ENCODE results near the gene CELA2B.
"Not testable (repeated sequence)": the region's sequence is repeated elsewhere in the genome, so short reads cannot be mapped to it uniquely, and the experiment has no call there.

The CELA2B gene

DNA sequence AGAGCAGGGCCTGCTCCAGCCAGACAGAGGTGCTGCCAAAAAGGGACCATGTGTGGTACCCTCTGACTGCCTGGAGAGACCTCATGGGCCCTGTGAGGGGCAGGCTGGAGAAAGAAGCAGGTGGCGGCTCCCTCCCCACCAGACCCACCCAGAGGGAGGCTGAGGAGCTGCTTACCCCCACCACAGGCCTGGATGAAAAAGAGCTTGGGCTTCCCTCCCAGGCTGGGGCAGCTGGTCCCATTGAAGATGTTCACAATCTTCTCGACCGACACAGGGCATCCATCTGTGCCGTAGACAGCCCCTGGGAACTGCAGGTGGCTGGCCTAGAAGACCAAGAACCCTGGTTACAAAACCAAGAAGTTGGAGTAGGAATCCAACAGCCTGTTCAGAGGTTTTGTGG lies 28.5 kb downstream of the CELA2B start:
- DNase-seq: no peak

DNA sequence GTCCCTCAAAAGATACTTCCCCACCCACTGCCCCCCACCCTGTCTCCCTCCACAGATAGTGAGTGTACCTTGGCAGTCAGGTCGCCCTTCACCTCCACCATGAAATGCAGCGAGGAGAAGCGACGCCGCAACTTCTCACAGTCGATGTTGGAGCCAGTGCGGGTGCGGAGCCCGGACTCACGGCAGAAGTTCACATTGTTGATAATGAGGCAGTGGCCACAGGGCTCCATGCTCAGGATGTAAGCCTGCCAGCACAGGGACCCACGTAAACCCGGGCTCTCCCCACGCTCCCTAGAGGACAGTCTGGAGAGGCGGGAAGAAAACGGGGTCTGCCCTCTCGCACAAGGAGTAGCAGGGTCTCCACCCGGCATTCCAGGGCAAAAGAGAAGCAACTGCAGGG lies 30.9 kb downstream of the CELA2B start:
- no peak for DNase-seq

DNA sequence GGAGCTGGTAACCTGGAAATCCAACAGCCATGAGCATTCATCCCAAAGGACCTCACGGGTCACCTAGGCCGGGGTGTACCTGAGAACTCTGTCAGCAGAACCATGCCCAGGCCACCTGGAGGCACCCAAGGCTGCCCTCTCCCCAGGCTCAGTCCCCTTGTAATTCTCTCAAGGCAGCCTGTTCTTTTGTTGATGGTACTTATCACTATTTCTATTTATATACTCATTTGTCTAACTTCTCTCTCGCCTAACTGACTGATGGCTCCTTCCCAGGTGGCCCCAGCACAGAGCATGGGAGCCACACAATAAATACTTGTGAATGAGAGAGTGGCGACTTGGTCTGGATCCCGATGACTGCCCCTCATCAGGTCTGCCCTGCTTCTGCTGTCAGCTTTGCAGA lies 31.4 kb downstream of the CELA2B start:
- no peak for DNase-seq

DNA sequence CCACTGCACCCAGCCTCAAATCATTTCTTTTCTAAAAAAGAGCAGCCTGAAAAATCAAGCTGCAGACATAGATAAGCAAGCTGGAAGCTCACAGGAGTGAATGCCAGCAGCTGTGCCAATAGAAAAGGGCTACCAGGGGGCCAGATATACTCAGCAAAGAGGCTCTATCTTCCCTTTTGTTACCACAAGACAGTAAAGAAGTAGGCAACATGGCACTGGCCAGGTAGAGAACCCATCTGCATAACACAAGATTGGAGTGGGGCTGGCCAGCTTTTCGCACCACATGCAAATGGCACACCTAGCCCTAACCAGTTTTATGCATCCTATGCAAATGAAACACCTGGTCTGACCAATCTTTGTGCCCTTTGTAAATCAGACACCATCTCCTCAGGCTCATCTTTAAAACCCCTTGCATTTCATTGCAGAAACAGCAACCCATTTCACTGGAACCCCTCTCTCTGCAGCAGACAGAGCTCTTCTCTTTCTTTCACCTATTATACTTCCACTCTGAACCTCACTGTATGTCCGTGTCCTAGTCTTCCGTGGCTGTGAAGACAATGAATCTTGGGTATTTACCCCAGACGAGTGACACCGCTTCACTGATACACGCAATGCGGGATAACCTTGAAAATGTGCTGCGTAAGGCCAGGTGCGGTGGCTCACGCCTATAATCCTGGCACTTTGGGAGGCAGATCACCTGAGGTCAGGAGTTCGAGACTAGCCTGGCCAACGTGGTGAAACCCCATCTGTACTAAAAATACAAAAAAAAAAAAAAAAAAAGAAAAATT lies 33.0 kb downstream of the CELA2B start:
- DNase-seq: no peak

DNA sequence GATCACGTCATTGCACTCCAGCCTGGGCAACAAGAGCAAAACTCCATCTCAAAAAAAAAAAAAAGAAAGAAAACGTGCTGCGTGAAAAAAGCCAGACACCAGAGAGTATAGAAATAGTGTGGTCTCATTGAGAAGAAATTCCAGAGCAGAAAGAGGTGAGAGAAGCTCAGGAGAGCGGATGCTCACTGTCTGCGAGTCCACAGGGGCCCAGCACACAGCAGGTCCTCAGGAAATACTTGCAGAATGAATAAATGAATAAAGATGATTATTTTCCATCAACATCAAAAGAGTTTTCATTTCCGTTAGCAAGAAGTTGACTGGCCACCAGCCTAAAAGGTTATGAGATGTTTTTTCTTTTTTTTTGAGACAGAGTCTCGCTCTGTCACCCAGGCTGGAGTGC lies 33.7 kb downstream of the CELA2B start:
- DNase-seq: no peak

DNA sequence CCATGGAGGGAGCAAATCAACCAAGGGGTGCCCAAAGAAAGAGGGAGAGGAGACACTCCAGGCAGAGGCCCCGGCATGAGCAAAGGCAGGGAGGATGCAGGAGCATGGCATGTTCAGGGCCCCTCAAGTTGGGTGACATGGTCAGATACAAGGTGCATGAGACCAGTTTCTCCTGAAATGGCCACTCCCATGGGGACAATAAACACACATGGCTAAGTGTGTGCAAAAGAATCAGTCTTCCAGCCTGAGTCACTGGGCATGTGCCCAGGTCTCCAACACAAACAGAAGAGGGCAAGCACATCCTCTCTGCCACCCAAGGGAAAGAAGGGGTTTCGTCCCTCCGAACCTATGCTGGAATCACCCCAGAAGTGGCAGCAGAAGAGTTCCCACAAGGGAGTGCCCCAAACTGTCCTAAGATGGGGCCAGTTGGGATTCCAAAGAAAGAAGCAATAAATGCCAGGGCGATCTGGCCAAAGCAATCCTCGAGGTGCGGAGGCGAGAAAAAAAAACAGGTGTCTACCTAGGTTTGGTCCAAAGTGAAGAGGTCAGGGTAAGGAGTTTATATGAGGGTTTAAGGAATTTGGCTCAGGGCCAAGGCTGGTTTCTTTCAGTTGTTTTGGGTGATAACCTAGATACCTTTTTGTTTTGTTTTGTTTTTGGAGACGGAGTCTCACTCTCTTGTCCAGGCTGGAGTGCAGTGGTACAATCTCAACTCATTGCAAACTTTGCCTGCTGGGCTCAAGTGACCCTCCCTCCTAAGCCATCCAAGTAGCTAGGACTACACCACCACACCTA lies 34.9 kb downstream of the CELA2B start:
- DNase-seq: no peak

DNA sequence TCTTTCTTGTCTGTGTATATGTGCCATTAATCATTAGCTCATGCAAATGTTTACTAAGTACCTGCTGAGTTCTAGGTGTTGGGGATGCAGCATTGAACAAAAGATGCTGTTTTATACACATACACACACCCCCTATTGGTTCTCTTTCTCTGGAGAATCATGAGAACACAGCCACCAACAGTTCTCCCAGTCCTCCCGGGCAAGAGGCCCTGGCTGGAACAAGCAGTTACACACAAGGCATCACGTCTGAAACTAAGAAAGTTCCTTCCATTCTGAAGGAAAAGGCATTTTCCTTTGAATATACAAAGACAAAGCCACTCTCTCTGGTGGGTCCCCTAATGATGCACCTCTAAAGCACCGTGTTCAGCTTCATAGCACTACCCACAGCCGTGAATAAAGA lies 37.3 kb downstream of the CELA2B start:
- no peak for DNase-seq

DNA sequence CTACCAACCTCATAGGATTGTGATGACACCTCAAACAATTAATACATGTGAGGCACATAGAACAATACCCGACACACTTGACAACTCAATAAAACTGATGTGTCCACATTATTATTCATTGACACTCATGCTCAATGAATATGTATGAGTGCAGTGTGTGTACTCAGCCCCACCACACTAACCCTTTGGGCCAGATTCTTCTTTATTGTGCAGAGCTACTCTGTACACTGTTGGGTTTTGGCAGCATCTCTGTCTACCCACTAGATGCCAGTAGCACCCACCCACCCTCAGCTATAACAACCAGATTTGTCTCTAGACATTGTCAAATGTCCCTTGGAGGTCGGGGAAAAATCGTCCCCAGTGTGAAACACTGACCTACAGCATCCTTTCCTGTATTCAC lies 38.0 kb downstream of the CELA2B start:
- no peak for DNase-seq

DNA sequence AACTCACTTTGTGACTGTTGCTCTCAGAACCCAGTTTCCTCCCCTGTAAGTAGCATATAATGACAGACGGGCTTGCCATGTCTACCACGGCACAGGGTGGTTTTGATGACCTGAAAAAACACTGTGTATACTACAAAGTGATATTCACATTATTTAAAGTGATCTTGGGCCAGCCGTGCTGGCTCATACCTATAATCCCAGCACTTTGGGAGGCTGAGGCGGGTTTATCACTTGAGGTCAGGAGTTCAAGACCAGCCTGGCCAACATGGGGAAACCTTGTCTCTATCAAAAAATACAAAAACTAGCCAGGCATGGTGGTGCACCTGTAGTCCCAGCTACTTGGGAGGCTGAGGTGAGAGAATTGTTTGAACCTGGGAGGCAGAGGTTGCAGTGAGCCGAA lies 38.7 kb downstream of the CELA2B start:
- not testable (repeated sequence) for DNase-seq

DNA sequence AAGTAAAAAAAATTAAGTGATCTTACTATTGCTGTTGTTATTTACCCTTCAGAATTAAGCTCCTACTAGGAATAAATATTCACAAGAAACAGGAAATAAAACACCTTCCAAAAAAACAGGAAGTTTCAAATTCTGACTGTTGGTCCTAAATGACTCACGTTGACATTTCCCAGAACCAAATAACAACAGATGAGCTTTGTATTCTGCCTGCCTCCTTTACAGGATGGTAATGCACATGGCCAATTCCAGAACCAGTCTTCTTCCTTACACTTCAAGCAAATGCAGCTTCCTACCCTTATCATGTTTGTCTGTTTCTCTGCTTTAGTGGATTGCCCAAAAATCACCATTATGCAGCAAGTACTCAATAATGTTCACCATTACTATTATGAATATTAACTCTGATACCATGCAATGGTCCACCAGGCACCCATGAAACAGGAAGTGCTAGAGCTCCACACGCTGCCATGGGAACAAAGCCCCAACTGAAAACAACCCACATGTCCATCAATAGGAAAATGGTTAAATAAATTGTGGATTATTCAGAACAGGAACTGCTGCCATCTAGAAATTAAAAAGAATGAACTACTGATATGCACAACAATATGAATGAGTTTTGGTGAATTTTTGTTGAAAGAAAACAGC lies 39.2 kb downstream of the CELA2B start:
- DNase-seq: no peak

DNA sequence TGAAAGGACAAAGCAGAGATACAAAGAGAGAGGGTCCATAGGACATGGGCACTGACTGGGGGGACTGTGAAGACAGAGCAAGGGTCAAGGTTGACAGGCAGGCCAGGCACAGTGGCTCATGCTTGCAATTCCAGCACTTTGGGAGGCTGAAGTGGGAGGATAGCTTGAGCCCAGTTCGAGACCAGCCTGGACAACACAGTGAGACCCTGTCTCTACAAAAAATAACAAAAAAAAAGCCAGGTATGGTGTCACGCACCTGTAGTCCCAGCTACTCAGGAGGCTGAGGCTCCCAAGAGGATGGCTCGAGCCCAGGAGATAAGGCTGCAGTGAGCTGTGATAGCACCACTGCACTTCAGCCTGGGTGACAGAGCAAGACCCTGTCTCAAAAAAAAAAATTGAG lies 43.7 kb downstream of the CELA2B start:
- no peak for DNase-seq

DNA sequence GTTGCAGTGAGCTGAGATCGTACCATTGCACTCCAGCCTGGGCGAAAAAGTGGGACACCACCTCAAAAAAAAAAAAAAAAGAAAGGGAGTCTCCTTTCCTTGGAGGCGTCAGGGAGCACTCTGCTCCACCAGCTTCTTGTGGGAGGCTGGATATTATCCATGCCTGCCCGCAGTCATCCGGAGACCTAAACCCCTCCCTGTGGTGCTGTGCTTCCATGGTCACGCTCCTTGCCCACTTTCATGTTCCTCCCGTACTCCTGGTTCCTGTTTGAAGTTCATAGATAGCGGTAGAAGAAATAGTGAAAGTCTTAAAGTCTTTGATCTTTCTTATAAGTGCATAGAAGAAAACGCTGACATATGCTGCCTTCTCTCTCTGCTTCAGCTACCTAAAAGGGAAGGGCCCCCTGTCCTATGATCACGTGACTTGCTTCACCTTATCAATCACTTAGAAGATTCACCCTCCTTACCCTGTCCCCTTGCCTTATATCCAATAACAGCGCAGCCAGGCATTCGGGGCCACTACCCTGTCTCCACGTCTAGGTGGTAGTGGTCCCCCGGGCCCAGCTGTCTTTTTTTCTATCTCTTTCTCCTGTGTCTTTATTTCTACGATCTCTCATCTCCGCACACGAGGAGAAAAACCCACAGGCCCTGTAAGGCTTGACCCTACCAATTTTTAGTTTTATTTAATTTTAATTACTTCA lies 45.5 kb downstream of the CELA2B start:
- DNase-seq: not testable (repeated sequence)

DNA sequence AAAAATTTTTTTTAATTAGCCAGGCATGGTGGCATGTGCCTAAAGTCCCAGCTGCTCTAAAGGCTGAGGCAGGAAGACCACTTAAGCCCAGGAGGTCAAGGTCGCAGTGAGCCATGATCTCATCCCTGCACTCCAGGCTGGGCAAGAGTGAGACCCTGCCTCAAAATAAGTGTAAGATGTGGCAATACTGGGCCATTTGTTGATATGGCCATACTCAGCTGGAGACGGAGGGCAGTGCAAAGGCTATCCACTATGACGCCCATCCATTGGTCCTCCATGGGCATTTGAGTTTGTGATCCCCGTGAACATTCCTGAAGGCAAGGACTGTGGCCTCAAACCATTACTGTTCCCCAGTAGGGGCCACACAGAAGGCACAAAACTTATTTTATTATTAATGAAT lies 46.6 kb downstream of the CELA2B start:
- no peak for DNase-seq

DNA sequence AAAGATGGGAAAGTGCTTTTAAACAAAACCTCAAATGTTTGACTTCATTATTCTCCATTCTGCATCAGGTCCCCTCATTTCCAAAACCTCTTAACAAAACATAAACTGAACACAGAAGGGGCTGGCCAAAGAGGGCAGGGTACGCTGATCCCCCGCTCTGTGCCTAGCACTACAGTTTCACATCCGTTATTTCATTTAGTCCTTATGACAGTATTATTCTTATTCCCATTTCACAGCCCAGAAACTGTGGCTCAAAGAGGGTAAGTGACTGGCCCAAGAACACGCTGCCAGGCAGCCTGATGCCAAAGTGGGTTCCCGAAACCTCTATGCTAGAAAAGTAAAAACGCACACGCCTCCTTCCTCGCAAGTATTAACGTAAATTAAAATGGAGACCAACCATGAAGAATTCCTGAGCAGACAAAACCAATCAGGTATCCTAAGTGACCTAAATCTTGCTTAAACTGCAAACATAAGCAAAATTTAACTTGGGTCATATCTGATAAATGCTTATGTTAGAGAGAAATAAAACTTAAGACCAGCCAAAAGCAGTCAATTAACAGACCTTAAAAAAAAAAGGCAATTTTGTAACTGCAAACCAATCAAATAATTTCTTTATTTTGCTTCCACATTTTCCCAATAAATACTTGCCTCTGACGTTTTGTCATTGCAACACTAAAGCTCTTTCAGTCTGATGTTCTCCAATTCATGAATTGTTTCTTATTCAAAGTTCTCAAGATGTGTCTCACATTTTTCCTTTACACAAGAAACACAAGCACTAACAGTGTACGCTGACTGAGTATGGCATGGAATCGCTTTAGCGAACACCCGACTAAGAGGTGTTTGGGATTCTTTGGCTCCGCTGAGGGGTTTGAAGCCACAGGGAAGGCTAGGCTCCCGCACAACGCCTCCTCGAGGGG lies 47.5 kb downstream of the CELA2B start:
- no peak for DNase-seq

DNA sequence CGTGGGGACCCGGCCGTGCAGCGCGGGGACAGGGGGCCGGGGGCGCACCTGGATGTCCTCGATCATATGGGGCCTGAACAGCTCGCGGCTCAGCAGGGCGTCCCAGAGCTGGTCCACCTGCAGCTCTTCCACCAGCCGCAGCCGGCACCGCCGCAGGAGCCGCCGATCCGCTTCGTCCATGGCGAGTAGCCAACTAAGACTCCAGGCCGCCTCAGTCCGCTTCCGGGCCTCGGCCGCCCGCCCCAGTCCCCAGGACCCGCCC lies 48.0 kb downstream of the CELA2B start, which contains the start of gene CASP9:
Gene CASP9 (minus strand): TSS at position 195 of the 262 bp plus-strand sequence. CDS start 15 bp downstream, at position 180.
- DNase-seq: no peak

DNA sequence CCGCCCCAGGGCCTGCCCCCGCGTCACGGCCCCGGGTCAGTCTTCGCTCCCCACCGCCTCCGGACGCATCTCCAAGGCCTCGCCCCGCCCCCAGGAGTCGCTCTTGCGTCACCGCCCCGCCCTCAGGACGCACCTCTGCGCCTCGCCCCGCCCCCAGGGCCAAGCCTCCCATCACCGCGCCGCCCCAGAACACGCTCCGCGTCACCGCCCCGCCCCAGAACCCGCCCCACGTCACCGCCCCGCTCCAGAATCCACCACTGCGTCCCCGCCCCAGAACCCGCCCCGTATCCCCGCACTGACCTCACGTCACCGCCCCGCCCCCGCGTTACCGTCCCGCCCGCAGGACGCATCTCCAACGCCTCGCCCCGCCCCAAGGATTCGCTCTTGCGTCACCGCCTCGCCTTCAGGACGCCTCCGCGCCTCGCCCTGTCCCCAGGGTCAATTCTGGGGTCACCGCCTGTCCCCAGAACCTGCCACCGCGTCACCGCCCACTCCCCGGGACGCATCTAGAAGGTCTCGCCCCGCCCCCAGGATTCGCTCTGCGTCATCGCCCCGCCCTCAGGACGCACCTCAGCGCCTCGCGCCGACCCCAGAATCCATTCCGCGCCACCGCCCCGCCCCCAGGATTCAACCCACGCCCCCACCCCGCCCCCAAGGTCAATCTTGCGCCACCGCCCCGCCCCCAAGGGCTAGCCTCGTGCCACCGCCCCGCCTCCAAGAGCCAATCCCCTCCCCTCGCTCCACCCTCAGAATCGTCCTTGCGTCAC lies 48.6 kb downstream of the CELA2B start:
- DNase-seq: peak; percentile 76

DNA sequence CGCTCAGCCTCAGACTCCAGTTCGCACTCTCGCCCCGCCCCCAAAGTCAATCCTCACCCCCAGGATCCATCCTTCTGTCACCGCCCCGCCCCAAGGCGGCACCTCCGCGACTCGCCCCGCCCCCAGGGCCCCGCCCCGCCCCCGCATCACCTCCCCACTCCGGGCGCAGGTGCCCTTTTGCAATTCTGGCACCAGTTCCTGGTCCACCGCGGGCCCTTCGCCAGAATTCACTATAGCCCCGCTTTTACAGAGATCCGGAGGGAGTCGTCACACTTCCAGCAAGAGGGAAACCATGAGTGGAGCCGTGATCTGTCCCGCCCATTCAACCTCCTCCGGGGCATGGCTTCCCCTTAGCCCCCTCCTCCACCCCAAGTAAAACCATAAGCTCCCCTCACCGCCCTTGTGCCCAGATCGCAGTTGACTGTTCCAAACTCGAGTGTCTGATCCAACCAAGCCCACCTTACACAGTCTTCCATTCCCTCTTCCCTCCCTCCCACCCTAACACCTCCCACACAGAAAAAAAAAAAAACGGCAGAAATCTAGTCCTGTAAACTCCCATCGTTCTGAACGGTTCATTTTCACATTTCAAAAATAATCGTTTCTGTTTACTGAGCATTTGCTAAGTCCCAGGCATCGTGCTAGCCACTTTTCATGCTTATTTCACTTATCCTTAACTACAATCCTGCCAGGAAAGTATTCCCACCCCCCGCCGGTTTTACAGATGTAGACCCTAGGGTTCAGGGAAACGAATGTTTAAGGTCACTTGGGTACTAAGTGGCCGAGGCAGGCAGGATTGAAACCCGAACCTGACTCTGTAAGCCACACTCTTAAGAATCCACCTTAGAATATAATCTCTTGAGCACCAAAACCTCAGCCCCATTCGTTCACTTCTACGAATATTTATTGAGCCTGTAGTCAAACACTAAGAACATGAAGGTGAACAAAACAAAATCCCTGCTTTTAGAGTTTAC lies 49.4 kb downstream of the CELA2B start:
- DNase-seq: no peak

DNA sequence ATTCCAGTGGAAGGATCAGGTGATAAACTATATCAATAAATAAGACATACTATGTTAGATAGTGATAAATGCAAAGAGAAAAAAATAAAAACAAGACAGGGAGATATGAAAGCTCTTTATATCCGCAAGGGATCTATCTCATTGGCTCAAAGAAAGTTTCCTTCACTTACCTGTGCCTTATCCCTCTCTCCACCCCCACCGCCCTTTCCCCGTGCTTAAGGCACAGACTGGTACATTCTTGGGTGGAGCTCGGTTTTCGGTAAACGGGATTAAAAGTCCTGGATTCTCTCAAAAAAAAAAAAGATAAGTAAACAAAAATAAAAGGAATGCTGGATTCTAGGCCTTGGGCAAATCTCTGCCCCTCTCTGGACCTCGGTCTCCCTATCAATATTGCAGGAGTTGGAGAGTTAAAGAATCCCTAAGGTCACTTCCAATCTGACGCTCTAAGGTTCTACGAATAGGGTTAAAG lies 50.2 kb downstream of the CELA2B start:
- DNase-seq: no peak

DNA sequence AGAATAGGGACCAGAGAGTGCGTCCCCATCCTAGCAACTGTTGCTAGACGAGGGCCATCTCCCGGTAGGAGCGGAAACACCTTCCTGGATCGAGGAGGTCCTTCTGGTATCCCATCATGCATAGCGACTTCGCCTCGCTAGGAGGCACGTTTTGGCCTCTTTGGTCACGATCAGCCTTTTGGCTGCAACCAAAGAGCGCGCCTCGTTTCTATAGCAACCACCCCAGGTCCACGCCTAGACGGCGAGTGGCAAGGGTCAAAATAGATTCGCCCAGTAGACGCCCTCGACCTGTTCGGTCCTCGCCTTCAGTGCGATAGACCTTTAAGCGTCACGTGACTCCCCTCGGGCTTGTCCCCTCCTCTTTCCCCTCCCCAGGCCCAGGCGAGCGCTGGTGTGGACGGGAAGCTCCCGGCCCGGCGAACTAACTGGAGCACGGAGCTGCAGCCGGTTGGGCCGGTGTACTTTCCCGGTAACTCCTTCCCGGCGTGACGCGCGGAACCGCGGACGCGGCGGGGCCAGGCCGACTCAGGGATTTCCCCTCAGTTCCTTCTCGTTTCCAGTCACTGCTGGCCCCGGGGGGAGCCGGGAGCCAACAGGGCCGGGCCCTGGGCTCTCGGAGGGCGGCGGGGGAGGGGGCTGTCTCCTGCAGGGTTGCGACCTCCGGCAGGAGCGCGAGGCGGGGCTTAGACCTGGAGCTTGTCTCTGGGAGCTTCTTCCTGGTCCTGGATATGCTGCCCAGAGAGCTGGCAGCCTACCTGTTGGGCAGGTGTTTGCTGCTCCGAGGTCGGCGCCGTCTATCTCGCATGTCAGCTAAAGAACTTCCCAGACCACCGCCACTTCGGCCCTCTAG lies 50.8 kb downstream of the CELA2B start, which contains the start of gene DNAJC16:
Gene DNAJC16 (plus strand): TSS at position 359 of the 850 bp plus-strand sequence. CDS start 2,258 bp downstream, outside the sequence.
- DNase-seq: no peak

Data from cortex of kidney (tissue), 1 donor.